H9 (cell line): ENCODE measurements around the gene PTPRK. TPM values are rescaled to one million over a fixed set of nuclear protein-coding genes. Genes with fewer than 3 reads are reported as not detected.

Source experiments
- DNase-seq: peaks from one replicate; pipeline ENCODE4 v3.0.0-alpha.2; 2017
- H2AFZ ChIP-seq: one replicate; pipeline ENCODE4 v1.6.1; 2013; ENCODE audit warnings: mild to moderate bottlenecking, low read length, control low read depth, moderate library complexity
- H2AK5ac ChIP-seq: 2 replicates; pipeline ENCODE4 v1.6.1; 2013; ENCODE audit warnings: low read length, control low read depth, mixed read lengths; ENCODE audit not compliant: insufficient read length
- H2BK120ac ChIP-seq: one replicate; pipeline ENCODE4 v1.6.1; 2013; ENCODE audit warnings: low read depth, mild to moderate bottlenecking, low read length, control low read depth, inconsistent platforms; ENCODE audit not compliant: poor library complexity, severe bottlenecking
- H2BK12ac ChIP-seq: 2 replicates; pipeline ENCODE4 v1.6.1; 2013; ENCODE audit warnings: low read length, control low read depth, mixed read lengths, low read depth; ENCODE audit not compliant: insufficient read length
- H2BK15ac ChIP-seq: 2 replicates; pipeline ENCODE4 v1.6.1; 2013; ENCODE audit warnings: low read depth, low read length, control low read depth
- H2BK20ac ChIP-seq: one replicate; pipeline ENCODE4 v1.6.1; 2013; ENCODE audit warnings: low read depth, mild to moderate bottlenecking, low read length, control low read depth, inconsistent platforms; ENCODE audit not compliant: poor library complexity, severe bottlenecking
- H2BK5ac ChIP-seq: 2 replicates; pipeline ENCODE4 v1.6.1; 2013; ENCODE audit warnings: low read length, control low read depth, mixed read lengths; ENCODE audit not compliant: insufficient read length
- H3K14ac ChIP-seq: 2 replicates; pipeline ENCODE4 v1.6.1; 2013; ENCODE audit warnings: low read length, control low read depth; ENCODE audit not compliant: insufficient read depth
- H3K18ac ChIP-seq: 2 replicates; pipeline ENCODE4 v1.6.1; 2013; ENCODE audit warnings: low read depth, mild to moderate bottlenecking, mixed read lengths, low read length, control low read depth; ENCODE audit not compliant: insufficient read length
- H3K23ac ChIP-seq: 2 replicates; pipeline ENCODE4 v1.6.1; 2013; ENCODE audit warnings: low read length, control low read depth, mixed read lengths, low read depth; ENCODE audit not compliant: insufficient read length
- H3K23me2 ChIP-seq: 2 replicates; pipeline ENCODE4 v1.6.1; 2013; ENCODE audit warnings: low read depth, mild to moderate bottlenecking, mixed read lengths, low read length, control low read depth; ENCODE audit not compliant: insufficient read length, poor library complexity, severe bottlenecking
- H3K27ac ChIP-seq: 2 replicates; pipeline ENCODE4 v1.5.1; 2013; ENCODE audit warnings: low read length, control low read depth, mixed read lengths, low read depth; ENCODE audit not compliant: insufficient read length
- H3K27me3 ChIP-seq: 2 replicates; pipeline ENCODE4 v1.6.1; 2013; ENCODE audit warnings: low read length, control low read depth, inconsistent platforms; ENCODE audit not compliant: insufficient read depth
- H3K4ac ChIP-seq: 2 replicates; pipeline ENCODE4 v1.6.1; 2013; ENCODE audit warnings: low read depth, mild to moderate bottlenecking, control low read depth, inconsistent platforms, low read length, moderate library complexity
- H3K4me1 ChIP-seq: 2 replicates; pipeline ENCODE4 v1.6.1; 2013; ENCODE audit warnings: low read length, control low read depth, inconsistent platforms; ENCODE audit not compliant: insufficient read depth
- H3K4me2 ChIP-seq: 2 replicates; pipeline ENCODE4 v1.6.1; 2013; ENCODE audit warnings: low read length, control low read depth, mixed read lengths; ENCODE audit not compliant: insufficient read length, insufficient read depth
- H3K56ac ChIP-seq: 2 replicates; pipeline ENCODE4 v1.6.1; 2013; ENCODE audit warnings: low read depth, mild to moderate bottlenecking, mixed read lengths, low read length, control low read depth; ENCODE audit not compliant: insufficient read length
- H3K79me1 ChIP-seq: 2 replicates; pipeline ENCODE4 v1.6.1; 2013; ENCODE audit warnings: low read depth, mild to moderate bottlenecking, moderate library complexity, low read length, control low read depth, inconsistent platforms; ENCODE audit not compliant: insufficient read depth, poor library complexity, severe bottlenecking
- H3K79me2 ChIP-seq: 2 replicates; pipeline ENCODE4 v1.6.1; 2013; ENCODE audit warnings: low read length, control low read depth, inconsistent platforms; ENCODE audit not compliant: insufficient read depth
- H3K9ac ChIP-seq: 2 replicates; pipeline ENCODE4 v1.6.1; 2013; ENCODE audit warnings: low read length, control low read depth, mixed read lengths; ENCODE audit not compliant: insufficient read length; ENCODE audit errors: extremely low read depth
- H3K9me3 ChIP-seq: one replicate; pipeline ENCODE4 v1.6.1; 2013; ENCODE audit warnings: low read depth, low read length, inconsistent platforms; ENCODE audit not compliant: control insufficient read depth
- H3T11ph ChIP-seq: one replicate; pipeline ENCODE4 v1.6.1; 2013; ENCODE audit warnings: mild to moderate bottlenecking, low read length, control low read depth, inconsistent platforms
- H4K20me1 ChIP-seq: one replicate; pipeline ENCODE4 v1.6.1; 2013; ENCODE audit not compliant: control insufficient read depth, insufficient read length, insufficient read depth
- H4K5ac ChIP-seq: 2 replicates; pipeline ENCODE4 v1.6.1; 2013; ENCODE audit warnings: low read depth, mild to moderate bottlenecking, mixed read lengths, low read length, control low read depth; ENCODE audit not compliant: insufficient read length
- H4K8ac ChIP-seq: replicated peaks from 2 replicates; pipeline ENCODE4 v1.6.1; 2013; ENCODE audit warnings: low read length, control low read depth, mixed read lengths, low read depth; ENCODE audit not compliant: insufficient read length
- H4K91ac ChIP-seq: 2 replicates; pipeline ENCODE4 v1.6.1; 2013; ENCODE audit warnings: low read depth, mild to moderate bottlenecking, moderate library complexity, mixed read lengths, low read length, control low read depth; ENCODE audit not compliant: insufficient read length
- H3K27ac Mint-ChIP-seq, 3 experiments: 2 replicates in 2 of 3; 3 replicates in 1 of 3; pipeline ENCODE4 v1.8.0; 2020 to 2021; ENCODE audit warnings: mixed read lengths in 3 of 3, mild to moderate bottlenecking in 1 of 3, moderate library complexity in 1 of 3
- H3K27me3 Mint-ChIP-seq: 2 replicates; pipeline ENCODE4 v1.8.0; 2021; ENCODE audit warnings: low read depth, mild to moderate bottlenecking, moderate library complexity, mixed read lengths
- H3K36me3 Mint-ChIP-seq, 3 experiments: 2 replicates in 2 of 3; 3 replicates in 1 of 3; pipeline ENCODE4 v1.8.0; 2020 to 2021; ENCODE audit warnings: low read depth in 3 of 3, mixed read lengths in 3 of 3; ENCODE audit not compliant: insufficient read depth in 1 of 3
- H3K4me1 Mint-ChIP-seq, 2 experiments: 2 replicates each; pipeline ENCODE4 v1.8.0; 2020; ENCODE audit warnings: mixed read lengths in 2 of 2
- H3K4me3 Mint-ChIP-seq, 2 experiments: 2 replicates in 1 of 2; 3 replicates in 1 of 2; pipeline ENCODE4 v1.8.0; 2020 to 2021; ENCODE audit warnings: mild to moderate bottlenecking in 2 of 2, mixed read lengths in 2 of 2, moderate library complexity in 1 of 2
- H3K9me3 Mint-ChIP-seq, 2 experiments: 2 replicates in 1 of 2; 3 replicates in 1 of 2; pipeline ENCODE4 v1.8.0; 2020; ENCODE audit warnings: mild to moderate bottlenecking in 2 of 2, mixed read lengths in 2 of 2, moderate library complexity in 1 of 2
- WGBS: extraction: QIAGEN DNeasy Blood & Tissue Kit; methylation state at CpG from one replicate; pipeline ENCODE4 v1.1.7; 2013; ENCODE audit warnings: missing lambda C conversion rate, low lambda C conversion rate, mixed read lengths; ENCODE audit not compliant: insufficient read length; ENCODE audit errors: extremely low coverage; 5-methylcytosine and 5-hydroxymethylcytosine counted together
- total RNA-seq: library from RNA; stranded (reverse); gene quantifications from 2 replicates; pipeline ENCODE4 v1.2.1, GENCODE V29; 2021
- TF ChIP-seq, protein P1 (sequence below): fragments of 200-600 bp; sonication (generic); conservative IDR thresholded peaks from 3 replicates; pipeline ENCODE4 v1.8.0; 2021; ENCODE audit warnings: antibody characterized with exemption, mild to moderate bottlenecking

Gene PTPRK
- total RNA-seq, 1 experiment from 2014 or later: 47.9 TPM

DNA sequence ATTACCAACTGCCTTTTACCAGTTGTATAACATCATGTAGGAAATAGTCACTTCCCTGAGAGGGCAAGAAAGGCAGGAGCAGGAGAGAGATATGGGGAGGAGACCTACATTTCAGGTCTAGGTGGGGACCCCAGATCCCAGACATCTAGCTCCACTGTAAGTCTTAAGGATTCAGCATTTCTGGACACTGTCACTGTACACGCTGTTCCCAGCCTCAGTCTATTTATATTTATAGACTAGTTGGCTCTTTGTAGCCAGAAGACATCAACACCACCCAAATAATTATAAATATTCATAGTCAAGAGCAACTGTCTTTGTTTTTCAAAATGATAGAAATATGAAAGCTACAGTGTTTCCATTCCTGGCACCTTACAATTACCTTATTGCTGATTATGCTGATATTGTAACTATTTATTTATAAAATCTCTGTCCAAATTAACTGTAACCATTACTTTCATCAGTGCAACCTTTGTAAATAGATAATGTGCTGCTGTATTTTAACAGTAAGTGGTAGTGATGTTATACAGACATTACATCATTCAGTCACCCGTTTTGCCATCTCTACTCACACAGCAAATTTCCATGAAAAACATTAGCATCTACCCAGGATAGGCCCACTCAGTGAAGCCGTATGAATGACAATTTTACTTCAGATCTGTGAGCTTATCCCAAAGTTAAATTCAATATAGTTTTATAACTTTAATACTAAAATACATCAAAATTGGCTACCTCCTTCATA, 162.8 kb downstream of the PTPRK start:
- DNase-seq: no peak
- H3K27ac ChIP-seq: no peak overlapping the region
- TF ChIP-seq, protein P1, sequence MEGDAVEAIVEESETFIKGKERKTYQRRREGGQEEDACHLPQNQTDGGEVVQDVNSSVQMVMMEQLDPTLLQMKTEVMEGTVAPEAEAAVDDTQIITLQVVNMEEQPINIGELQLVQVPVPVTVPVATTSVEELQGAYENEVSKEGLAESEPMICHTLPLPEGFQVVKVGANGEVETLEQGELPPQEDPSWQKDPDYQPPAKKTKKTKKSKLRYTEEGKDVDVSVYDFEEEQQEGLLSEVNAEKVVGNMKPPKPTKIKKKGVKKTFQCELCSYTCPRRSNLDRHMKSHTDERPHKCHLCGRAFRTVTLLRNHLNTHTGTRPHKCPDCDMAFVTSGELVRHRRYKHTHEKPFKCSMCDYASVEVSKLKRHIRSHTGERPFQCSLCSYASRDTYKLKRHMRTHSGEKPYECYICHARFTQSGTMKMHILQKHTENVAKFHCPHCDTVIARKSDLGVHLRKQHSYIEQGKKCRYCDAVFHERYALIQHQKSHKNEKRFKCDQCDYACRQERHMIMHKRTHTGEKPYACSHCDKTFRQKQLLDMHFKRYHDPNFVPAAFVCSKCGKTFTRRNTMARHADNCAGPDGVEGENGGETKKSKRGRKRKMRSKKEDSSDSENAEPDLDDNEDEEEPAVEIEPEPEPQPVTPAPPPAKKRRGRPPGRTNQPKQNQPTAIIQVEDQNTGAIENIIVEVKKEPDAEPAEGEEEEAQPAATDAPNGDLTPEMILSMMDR: no peak
- H3K79me2 ChIP-seq: no peaks in the 10 kb centered on the region; the same call in 1 of the 2 replicates
- no peak overlapping the region for H4K91ac ChIP-seq
- no peak overlapping the region for H3K14ac ChIP-seq
- H3K9me3 ChIP-seq: no peaks in the 10 kb centered on the region
- no peak overlapping the region for H3K9ac ChIP-seq
- H3K9me3 Mint-ChIP-seq: 0 out of 5 replicates have a peak, but pooled peaks cover 0 to 3% of the 10 kb centered on the region in 2 experiments
- H3K23ac ChIP-seq: no peak overlapping the region
- no peak overlapping the region for H2BK12ac ChIP-seq
- H3K27me3 ChIP-seq: no peaks in the 10 kb centered on the region
- no peak overlapping the region for H3K56ac ChIP-seq
- no peak overlapping the region for H2AFZ ChIP-seq
- no peak overlapping the region for H2BK20ac ChIP-seq
- no peak overlapping the region for H3K4ac ChIP-seq
- H4K20me1 ChIP-seq: no peaks in the 10 kb centered on the region
- no peak overlapping the region for H2BK15ac ChIP-seq
- H2BK5ac ChIP-seq: no peak overlapping the region
- no peaks in the 10 kb centered on the region for H3K4me1 ChIP-seq
- no peak overlapping the region for H3K27ac Mint-ChIP-seq
- H2AK5ac ChIP-seq: no peak overlapping the region
- no peak overlapping the region for H4K5ac ChIP-seq
- H2BK120ac ChIP-seq: no peak overlapping the region
- H3K18ac ChIP-seq: no peak overlapping the region
- H3K4me2 ChIP-seq: no peak overlapping the region
- H3T11ph ChIP-seq: no peak overlapping the region
- H3K79me1 ChIP-seq: no peaks in the 10 kb centered on the region
- H4K8ac ChIP-seq: no peak overlapping the region
- H3K4me1 Mint-ChIP-seq: peaks cover 13 to 16% of the 10 kb centered on the region in 2 experiments
- no peaks in the 10 kb centered on the region for H3K23me2 ChIP-seq
- no peaks in the 10 kb centered on the region for H3K27me3 Mint-ChIP-seq
- H3K36me3 Mint-ChIP-seq: peaks cover 0 to 5% (median 0%) of the 10 kb centered on the region in 3 experiments; a peak in 2 of 7 replicates
- no CpG with 5 or more reads among the region's 3 CpGs for WGBS
- no peak overlapping the region for H3K4me3 Mint-ChIP-seq
